Stimulated activated CD4-positive, alpha-beta T cell treated with anti-CD3 and anti-CD28 coated beads, Interleukin-2, amount 100 ng/mL, for 24 hours (primary cell): ENCODE data around the gene S100A9.

Source experiments
- DNase-seq, 2 donors: peaks; one replicate each; pipeline ENCODE4 v3.0.0-alpha.2; 2020

The S100A9 gene

GRCh38 chr1:153361480-153362109 is 3.9 kb downstream of the S100A9 start:
- DNase-seq = no peak

DNA sequence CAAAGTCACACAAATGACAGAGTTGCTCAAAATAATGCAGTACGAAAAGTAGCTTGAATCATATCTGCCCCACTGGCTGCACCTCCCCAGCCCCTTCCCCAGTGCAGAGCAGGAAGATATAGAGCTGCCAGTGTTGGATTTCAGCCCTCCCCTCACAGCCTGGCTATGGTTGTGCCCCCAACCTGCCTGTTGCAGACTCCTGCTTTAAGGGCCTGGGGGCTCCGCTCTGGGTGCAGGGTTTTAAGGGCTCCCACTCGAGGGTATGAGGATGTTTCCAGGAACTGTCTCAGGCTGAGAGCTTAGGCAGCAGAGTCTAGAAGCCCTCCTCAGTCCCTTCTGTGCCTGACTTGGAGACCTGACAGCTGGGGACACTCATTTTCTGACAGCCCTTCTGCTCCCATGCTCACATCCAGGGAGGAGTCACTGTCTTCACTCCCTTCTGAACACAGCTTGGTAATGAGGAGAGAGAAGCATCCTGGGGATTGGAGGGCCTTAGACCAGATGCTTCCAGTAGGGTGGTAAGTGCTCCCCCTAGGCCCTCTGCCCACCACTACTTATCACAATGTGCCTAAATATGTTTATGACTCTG is 4.6 kb downstream of the S100A9 start:
- no peak for DNase-seq

GRCh38 chr1:153363641-153364040 is 6.0 kb downstream of the S100A9 start:
- no peak for DNase-seq

- DNase-seq = no peak
Measured at GRCh38 chr1:153364156-153364555, 6.5 kb downstream of the S100A9 start.

DNA sequence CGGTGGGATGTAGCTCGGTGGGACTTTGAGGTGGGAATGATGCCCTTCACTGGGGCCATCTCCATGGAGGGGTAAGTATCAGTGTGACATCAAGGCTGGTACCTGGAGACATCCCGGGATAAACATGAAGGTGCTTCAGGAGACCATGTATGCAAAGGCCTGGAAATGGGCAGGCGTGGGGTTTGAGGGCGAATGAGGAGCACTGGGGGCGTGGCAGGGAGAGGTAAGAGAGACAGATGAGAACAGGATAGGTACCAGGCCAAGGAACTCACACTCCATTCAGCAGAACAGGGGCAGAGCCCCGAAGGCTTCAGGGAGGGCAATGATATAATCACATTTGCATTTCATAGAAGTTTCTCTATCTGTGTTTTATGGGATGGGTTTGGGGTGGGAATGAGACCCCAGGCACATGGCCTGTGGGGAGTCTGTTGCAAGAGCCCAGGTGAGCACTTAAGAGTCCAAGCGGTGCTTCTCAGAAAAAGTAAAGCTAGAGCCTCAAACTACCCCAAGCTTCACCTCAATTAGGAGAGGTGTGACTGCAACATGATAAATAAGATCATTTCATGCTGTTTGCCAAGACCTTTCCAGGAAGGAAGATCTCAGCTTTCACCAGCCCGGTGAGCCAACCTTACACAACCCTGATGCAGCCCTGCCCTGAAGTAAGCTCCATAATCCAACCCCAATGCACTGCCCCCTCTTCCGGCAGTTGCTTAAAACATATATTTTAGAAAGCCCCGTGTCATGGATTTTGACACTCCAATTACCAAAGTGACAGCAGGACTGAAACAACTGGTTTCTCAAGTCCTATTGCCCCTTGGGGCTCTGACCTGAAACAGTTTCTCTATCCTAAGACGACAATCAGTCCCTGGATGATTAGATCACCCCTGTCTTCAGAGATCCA is 7.4 kb downstream of the S100A9 start:
- no peak for DNase-seq

GRCh38 chr1:153365696-153366095 is 8.0 kb downstream of the S100A9 start:
- no peak for DNase-seq

GRCh38 chr1:153366261-153366660 is 8.6 kb downstream of the S100A9 start:
- DNase-seq = no peak

DNA sequence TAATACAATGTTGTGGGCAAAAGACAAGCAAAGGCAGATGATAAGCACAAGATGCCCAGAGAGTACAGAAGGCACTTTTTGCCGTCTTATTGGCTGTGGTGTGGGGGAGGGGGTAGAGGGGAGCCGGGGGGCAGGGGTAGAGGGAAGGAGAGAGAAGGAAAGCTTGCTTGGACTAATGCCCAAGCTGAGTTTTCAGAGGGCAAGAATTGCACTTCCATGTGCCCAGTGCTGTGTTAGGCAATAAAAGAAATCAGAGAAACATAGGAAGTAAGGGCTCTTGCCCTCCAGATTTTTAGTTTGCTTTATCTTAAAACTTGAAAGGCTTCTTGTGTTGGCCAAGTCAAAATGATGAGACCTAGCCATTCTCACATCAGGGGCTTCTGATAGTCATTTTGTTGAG is 9.4 kb downstream of the S100A9 start:
- DNase-seq = no peak

DNA sequence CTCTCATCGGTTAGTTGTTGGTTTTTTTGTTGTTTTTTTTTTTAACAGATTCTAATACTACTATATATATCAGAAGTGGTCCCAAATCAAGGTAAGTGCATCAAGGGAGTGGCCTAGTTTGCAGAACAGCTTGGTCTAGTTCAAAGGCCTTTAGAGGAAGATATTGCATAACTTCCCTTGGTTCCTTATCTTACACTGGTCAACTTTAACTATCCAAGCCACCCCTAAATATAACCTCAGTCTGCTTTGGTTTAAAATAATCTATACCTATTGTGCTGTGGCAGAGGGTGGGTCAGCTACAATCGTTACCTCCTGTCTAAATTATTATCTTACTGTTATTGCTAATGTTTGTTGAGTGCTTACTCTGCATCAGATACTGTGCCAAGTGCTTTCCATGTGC is 10.8 kb downstream of the S100A9 start:
- no peak for DNase-seq

- DNase-seq = no peak
Measured at GRCh38 chr1:153370146-153370545, 12.5 kb downstream of the S100A9 start.

GRCh38 chr1:153371231-153371630 is 13.6 kb downstream of the S100A9 start:
- DNase-seq = no peak

DNA sequence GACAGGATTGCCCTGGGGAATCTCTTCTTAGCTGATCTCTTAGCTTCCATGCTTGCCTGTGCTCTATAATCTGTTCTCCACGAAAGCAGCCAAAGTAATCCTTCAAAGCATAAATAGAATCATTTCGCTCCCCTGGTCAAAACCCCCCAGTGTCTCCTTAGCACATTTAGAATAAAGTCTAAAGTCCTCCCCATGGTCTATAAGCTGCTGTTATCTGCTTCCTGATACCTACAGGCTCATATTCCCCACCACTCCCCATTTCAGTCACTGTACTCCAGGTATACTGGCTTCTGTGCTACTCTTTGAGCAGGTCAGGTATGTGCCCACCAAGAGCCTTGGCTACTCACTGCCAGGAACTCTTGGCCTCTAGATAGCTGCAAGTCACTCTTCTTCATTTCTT is 14.9 kb downstream of the S100A9 start:
- no peak for DNase-seq

GRCh38 chr1:153374071-153374470 is 16.4 kb downstream of the S100A9 start:
- DNase-seq = no peak

DNA sequence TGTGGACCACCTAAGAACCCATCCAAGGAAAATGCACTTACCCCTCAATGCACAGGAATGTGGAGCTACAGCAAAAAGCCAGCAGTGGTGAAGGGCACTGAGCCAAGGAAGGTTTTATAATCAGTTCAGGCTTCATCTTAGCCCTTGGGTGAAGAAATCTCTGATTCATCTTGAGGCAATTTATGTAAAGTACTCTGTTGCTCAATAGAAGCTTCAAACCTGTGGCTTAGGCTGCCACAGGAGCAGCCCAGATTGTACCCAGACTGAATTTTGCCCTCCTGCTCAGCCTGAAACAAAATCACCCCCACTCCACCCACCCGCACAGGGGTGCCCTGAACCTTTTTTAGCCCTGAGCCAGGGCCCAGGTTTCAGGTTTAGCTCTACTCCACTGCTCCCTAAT is 17.9 kb downstream of the S100A9 start, which contains the start of gene S100A12:
S100A12 (minus strand) TSS at position 111 of the 400 bp plus-strand sequence. CDS start 1,029 bp downstream, outside the sequence.
- DNase-seq = no peak

DNA sequence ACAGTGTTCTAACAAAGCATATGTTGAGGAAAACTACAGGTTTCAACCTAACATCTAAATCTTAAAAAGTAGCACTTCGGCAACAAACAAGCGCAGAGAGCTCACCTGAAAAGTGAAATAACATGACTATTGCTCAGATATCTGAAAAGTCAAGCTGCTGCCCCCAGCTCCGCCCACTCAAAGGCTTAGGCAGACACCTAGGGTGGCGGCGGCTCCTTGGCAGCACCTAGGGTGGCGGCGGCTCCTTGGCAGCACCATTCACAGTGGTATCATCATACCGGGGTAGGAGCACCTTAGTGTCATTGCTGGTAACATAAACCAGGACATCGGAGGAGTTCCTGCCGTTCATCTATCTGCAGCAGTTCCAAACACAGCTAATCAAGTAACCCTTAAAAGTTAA is 21.9 kb downstream of the S100A9 start:
- DNase-seq = no peak

- DNase-seq = no peak
Measured at GRCh38 chr1:153380711-153381110, 23.1 kb downstream of the S100A9 start.

DNA sequence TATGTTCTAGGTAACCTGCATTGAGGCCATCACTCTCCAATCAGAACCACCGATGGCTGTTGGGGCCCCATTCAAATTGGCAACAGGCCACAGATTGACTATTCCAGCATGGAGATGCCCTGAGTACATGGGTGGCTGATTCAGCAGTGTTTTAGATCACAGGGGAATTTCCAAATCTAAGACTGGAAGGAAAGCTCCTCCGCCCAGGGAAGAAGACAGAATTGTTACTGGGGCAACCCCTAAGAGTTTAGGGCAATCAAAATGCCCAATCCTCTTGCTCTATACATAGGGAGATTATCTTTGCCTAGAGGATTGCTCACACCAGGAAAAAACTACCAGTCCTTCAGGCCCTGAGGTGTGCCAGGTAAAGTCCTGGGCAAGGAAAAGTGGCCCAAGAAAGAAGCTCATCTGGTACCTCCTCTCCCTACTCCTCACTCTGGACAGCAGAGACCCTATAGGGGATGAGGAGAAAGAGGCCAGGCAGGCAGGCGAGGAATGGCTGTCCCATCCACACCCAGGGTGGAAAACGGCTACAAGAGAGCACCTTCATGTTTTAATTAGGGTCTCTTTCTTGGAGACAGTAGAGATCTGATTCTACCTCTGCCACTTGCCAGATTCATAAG is 27.4 kb downstream of the S100A9 start:
- no peak for DNase-seq

- no peak for DNase-seq
Measured at GRCh38 chr1:153386500-153386901, 28.8 kb downstream of the S100A9 start.

- DNase-seq = no peak
Measured at GRCh38 chr1:153387001-153387400, 29.3 kb downstream of the S100A9 start.

- DNase-seq = no peak
Measured at GRCh38 chr1:153387785-153388184, 30.1 kb downstream of the S100A9 start.

DNA sequence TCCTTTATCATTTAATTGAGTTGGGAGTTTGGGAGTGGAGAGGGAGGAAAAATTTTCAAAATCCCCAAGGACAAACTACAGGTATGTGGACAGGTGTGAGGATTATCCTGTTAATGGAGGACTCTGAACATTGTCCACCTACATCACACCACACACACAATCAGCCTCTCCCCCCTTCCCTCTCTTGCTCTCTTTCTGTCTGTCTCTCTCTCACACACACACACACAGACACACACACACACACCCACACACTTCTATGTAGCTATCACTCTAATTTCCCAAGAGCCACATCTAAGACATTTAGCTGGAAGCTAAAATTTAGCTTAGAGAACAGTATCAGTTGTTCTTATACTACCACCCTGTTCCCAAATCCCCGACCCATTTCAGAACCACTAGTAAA is 31.7 kb downstream of the S100A9 start:
- DNase-seq = no peak

GRCh38 chr1:153389973-153390879 is 32.6 kb downstream of the S100A9 start:
- no peak for DNase-seq
